ENCODE measurements around the gene HES2.
"Not testable (repeated sequence)": the region's sequence is repeated elsewhere in the genome, so short reads cannot be mapped to it uniquely, and the experiment has no call there.

HES2 gene

GRCh38 chr1:6399294-6399693 is 20.4 kb downstream of the HES2 start:
- no peak for TF ChIP-seq CTCF (IDR thresholded peaks at IDR 0.05; ENCODE audit: low read depth, low read length)
- in situ Hi-C loops (cut with HindIII; ENCODE audit: low sequenced_read_pairs): no loop called here
- no peak for DNase-seq (ENCODE audit: low read depth, low spot score)
- H3K4me3 ChIP-seq (ENCODE audit: low read depth, low read length): no peak overlapping the region

GRCh38 chr1:6397844-6398441 is 21.8 kb downstream of the HES2 start:
- in situ Hi-C loops (cut with HindIII; ENCODE audit: low sequenced_read_pairs): no loop called here

GRCh38 chr1:6396998-6397397 is 22.7 kb downstream of the HES2 start:
- no peak for TF ChIP-seq CTCF (IDR thresholded peaks at IDR 0.05; ENCODE audit: low read depth, low read length)
- in situ Hi-C loops (cut with HindIII; ENCODE audit: low sequenced_read_pairs): no loop called here
- no peak overlapping the region for H3K4me3 ChIP-seq (ENCODE audit: low read depth, low read length)
- DNase-seq (ENCODE audit: low read depth, low spot score): no peak

More at GRCh38 chr1:6397844-6398441, 21.8 kb downstream of the HES2 start:
- H3K4me3 ChIP-seq (ENCODE audit: low read depth, low read length): no peak overlapping the region
- no peak for TF ChIP-seq CTCF (IDR thresholded peaks at IDR 0.05; ENCODE audit: low read depth, low read length)
- no peak for DNase-seq (ENCODE audit: low read depth, low spot score)

DNA sequence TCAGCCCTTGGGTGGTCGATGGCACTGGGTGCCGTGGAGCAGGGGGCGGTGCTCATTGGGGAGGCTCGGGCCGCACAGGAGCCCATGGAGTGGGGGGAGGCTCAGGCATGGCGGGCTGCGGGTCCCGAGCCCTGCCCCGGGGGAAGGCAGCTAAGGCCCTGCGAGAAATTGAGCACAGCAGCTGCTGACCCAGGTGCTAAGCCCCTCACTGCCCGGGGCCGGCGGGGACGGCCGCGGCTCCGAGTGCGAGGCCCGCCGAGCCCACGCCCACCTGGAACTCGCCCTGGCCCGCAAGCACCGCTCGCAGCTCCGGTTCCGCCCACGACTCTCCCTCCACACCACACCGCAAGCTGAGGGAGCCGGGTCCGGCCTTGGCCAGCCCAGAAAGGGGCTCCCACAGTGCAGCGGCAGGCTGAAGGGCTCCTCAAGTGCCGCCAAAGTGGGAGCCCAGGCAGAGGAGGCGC is 23.9 kb downstream of the HES2 start:
- H3K4me3 ChIP-seq (ENCODE audit: low read depth, low read length); in situ Hi-C loops (cut with HindIII; ENCODE audit: low sequenced_read_pairs): not testable (repeated sequence)

GRCh38 chr1:6395130-6395529 is 24.6 kb downstream of the HES2 start:
- H3K4me3 ChIP-seq (ENCODE audit: low read depth, low read length); in situ Hi-C loops (cut with HindIII; ENCODE audit: low sequenced_read_pairs); DNase-seq (ENCODE audit: low read depth, low spot score): not testable (repeated sequence)

More for the DNA sequence above, 23.9 kb downstream of the HES2 start:
- DNase-seq (ENCODE audit: low read depth, low spot score): not testable (repeated sequence)

GRCh38 chr1:6393400-6394187 is 26.1 kb downstream of the HES2 start, which contains the start of gene ACOT7:
Gene ACOT7 (minus strand): TSS chr1:6393767. CDS start chr1:6393399, 368 bp downstream.
- H3K4me3 ChIP-seq (ENCODE audit: low read depth, low read length): peak within 1 kb of the TSS; percentile 55
- in situ Hi-C loops (cut with HindIII; ENCODE audit: low sequenced_read_pairs): no loop called here
- peak; percentile 40 for TF ChIP-seq CTCF (IDR thresholded peaks at IDR 0.05; ENCODE audit: low read depth, low read length)
- peak; percentile 88 for DNase-seq (ENCODE audit: low read depth, low spot score)

GRCh38 chr1:6392809-6393399 is 26.8 kb downstream of the HES2 start:
- peak overlapping the region; percentile 47 for H3K4me3 ChIP-seq (ENCODE audit: low read depth, low read length)
- no peak for DNase-seq (ENCODE audit: low read depth, low spot score)
- in situ Hi-C loops (cut with HindIII; ENCODE audit: low sequenced_read_pairs): no loop called here
- no peak for TF ChIP-seq CTCF (IDR thresholded peaks at IDR 0.05; ENCODE audit: low read depth, low read length)

All from astrocyte of the spinal cord (primary cell).